A673 (cell line): ENCODE results near the gene MST1R. TPM values are rescaled to one million over a fixed set of nuclear protein-coding genes. Genes with fewer than 3 reads are reported as not detected.
"Not testable (repeated sequence)": the region's sequence is repeated elsewhere in the genome, so short reads cannot be mapped to it uniquely, and the experiment has no call there.

ENCODE experiments used
- BruUV-seq: library from RNA; stranded (reverse); fragments of 400-500 nt; replicated peaks from 2 replicates; lab custom pipeline; 2021; lab: Mats Ljungman, UMichigan
- CTCF ChIA-PET: fragments of 300-600 bp; sonication (Branson Sonifier 250); formaldehyde crosslinking; loops from one replicate; lab custom pipeline; 2022; ENCODE audit warnings: antibody characterized with exemption; lab: Charles Lee
- POLR2A ChIA-PET: fragments of 300-600 bp; sonication (Branson Sonifier 250); formaldehyde crosslinking; loops from one replicate; lab custom pipeline; 2022; ENCODE audit warnings: antibody characterized with exemption; ENCODE audit not compliant: low non-redundant PET; lab: Charles Lee
- DNase-seq: peaks from one replicate; pipeline ENCODE4 v3.0.0-alpha.2; 2015; ENCODE audit warnings: low spot score
- H3K27ac ChIP-seq: fragments of 200-600 bp; sonication (generic); 2 replicates; pipeline ENCODE4 v1.5.1; 2016; ENCODE audit warnings: mixed run types, low read depth, mild to moderate bottlenecking, mixed read lengths, antibody characterized with exemption, low read length; ENCODE audit not compliant: poor library complexity, severe bottlenecking
- H3K27me3 ChIP-seq: fragments of 200-600 bp; sonication (generic); replicated peaks from 2 replicates; pipeline ENCODE4 v1.6.1; 2017; ENCODE audit warnings: mixed run types, low read depth, mild to moderate bottlenecking, mixed read lengths, antibody characterized with exemption, low read length; ENCODE audit not compliant: insufficient read depth, poor library complexity
- H3K36me3 ChIP-seq: fragments of 200-600 bp; sonication (generic); 2 replicates; pipeline ENCODE4 v1.6.1; 2016; ENCODE audit warnings: mixed run types, mild to moderate bottlenecking, mixed read lengths, antibody characterized with exemption, low read length; ENCODE audit not compliant: insufficient read depth, poor library complexity, severe bottlenecking
- H3K4me1 ChIP-seq: fragments of 200-600 bp; sonication (generic); 2 replicates; pipeline ENCODE4 v1.6.1; 2017; ENCODE audit warnings: mixed run types, mild to moderate bottlenecking, mixed read lengths, antibody characterized with exemption, low read length; ENCODE audit not compliant: insufficient read depth, poor library complexity, severe bottlenecking
- H3K4me3 ChIP-seq: fragments of 200-600 bp; sonication (generic); 2 replicates; pipeline ENCODE4 v1.5.1; 2016; ENCODE audit warnings: low read depth, mixed run types, mild to moderate bottlenecking, mixed read lengths, low read length; ENCODE audit not compliant: poor library complexity, severe bottlenecking
- H3K9me3 ChIP-seq: fragments of 200-600 bp; sonication (generic); 2 replicates; pipeline ENCODE4 v1.6.1; 2016; ENCODE audit warnings: mixed run types, low read depth, mild to moderate bottlenecking, mixed read lengths, antibody characterized with exemption, low read length; ENCODE audit not compliant: poor library complexity, severe bottlenecking
- CTCF ChIP-seq: fragments of 300-800, 200-600 bp; sonication (generic); conservative IDR thresholded peaks from 2 replicates; pipeline ENCODE4 v1.5.1; 2017; ENCODE audit warnings: low read depth, mild to moderate bottlenecking, antibody characterized with exemption, low read length, moderate library complexity, mixed read lengths
- EZH2 ChIP-seq: fragments of 200-600 bp; sonication (generic); IDR thresholded peaks from 2 replicates; pipeline ENCODE4 v1.6.1; 2017; ENCODE audit warnings: borderline replicate concordance, low read depth, mild to moderate bottlenecking, mixed read lengths, antibody characterized with exemption, low read length; ENCODE audit not compliant: poor library complexity, severe bottlenecking
- intact Hi-C: fragments of 100-400 bp; cut with micrococcal nuclease; formaldehyde crosslinking; loops from one replicate; pipeline ENCODE4 v1.10.0; 2022; ENCODE audit not compliant: unreplicated experiment
- total RNA-seq: library from RNA; stranded (reverse); gene quantifications from 2 replicates; pipeline ENCODE4 v1.2.3, GENCODE V29; 2021

Gene MST1R
- total RNA-seq, 1 experiment from 2014 or later: not detected

- no peak for DNase-seq
- CTCF ChIA-PET: no interaction called here
- intact Hi-C loops: no loop called here
- POLR2A ChIA-PET: no interaction called here
- no peak overlapping the region for H3K4me3 ChIP-seq
- no peaks in the 10 kb centered on the region for H3K27me3 ChIP-seq
- no peak overlapping the region for H3K27ac ChIP-seq
- no peak for TF ChIP-seq CTCF
- TF ChIP-seq EZH2: no peak
- no peaks in the 10 kb centered on the region for H3K36me3 ChIP-seq
- H3K4me1 ChIP-seq: peaks cover 3% of the 10 kb centered on the region
- no peaks in the 10 kb centered on the region for H3K9me3 ChIP-seq
- BruUV-seq: no TSS peak
Observed at GRCh38 chr3:49925485-49925884, 21.8 kb upstream of the MST1R start.

DNA sequence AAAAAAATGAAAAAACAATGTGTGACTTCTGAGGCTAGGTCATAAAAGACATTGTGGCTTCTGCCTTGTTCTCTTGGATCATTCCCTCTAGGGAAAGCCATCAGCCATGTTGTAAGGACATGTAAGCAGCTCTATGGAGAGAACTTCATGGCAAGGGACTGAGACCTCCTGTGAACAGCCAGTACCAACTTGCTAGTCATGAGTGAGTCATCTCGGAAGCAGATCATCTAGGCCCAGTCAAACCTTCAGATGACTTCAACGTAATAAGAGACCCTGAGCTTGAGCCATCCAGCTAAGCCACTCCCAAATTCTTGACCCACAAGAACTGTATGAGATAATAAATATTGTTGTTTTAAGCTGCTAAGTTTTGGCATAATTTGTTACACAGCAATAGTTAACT lies 21.0 kb upstream of the MST1R start:
- Histone ChIP-seq H3K4me1 (no peaks in the 10 kb centered on the region), H3K27ac (no peak overlapping the region), H3K36me3 (no peaks in the 10 kb centered on the region), H3K9me3 (no peaks in the 10 kb centered on the region), H3K4me3 (no peak overlapping the region), H3K27me3 (no peaks in the 10 kb centered on the region)
- DNase-seq: no peak
- ChIA-PET CTCF (no interaction called here), POLR2A (no interaction called here)
- intact Hi-C loops: no loop called here
- no TSS peak for BruUV-seq
- no peak for TF ChIP-seq CTCF
- no peak for TF ChIP-seq EZH2

- BruUV-seq, H3K4me1 ChIP-seq, H3K36me3 ChIP-seq, DNase-seq, H3K27me3 ChIP-seq, H3K4me3 ChIP-seq, intact Hi-C loops, H3K9me3 ChIP-seq, CTCF ChIA-PET, H3K27ac ChIP-seq, POLR2A ChIA-PET: not testable (repeated sequence)
Observed at GRCh38 chr3:49917806-49918590, 14.3 kb upstream of the MST1R start.

DNA sequence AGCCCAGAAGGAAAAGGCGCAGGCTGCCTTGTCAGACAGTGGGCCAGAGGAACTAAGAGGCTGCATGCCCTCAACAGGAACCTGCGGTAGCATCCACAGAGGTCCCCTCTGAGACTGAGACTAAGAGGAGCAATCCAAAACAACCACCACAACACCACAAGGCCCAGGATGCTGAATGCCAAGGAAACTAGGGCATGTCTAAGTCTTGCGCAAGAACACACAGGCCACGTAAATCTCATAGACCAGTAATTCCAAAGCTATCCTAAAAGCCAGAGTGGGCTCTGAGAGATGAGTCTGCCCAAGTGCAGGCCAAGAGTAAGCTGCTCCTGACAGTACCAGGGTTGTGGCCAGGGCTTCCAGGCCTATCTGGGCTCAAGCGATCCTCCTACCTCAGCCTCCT lies 13.0 kb upstream of the MST1R start:
- no peak for DNase-seq
- Histone ChIP-seq H3K4me1 (no peaks in the 10 kb centered on the region), H3K27ac (no peak overlapping the region), H3K4me3 (no peak overlapping the region), H3K36me3 (no peaks in the 10 kb centered on the region), H3K27me3 (no peaks in the 10 kb centered on the region), H3K9me3 (no peaks in the 10 kb centered on the region)
- BruUV-seq: no TSS peak
- intact Hi-C loops: no loop called here
- ChIA-PET CTCF (no interaction called here), POLR2A (no interaction called here)
- TF ChIP-seq EZH2 (no peak), CTCF (no peak)
